GM04504 (cell line): ENCODE data around the gene HOXC10.

Experiments used
- DNase-seq: peaks from one replicate; pipeline ENCODE4 v3.0.0-alpha.2; 2012; ENCODE audit warnings: low read depth

Gene HOXC10

DNA sequence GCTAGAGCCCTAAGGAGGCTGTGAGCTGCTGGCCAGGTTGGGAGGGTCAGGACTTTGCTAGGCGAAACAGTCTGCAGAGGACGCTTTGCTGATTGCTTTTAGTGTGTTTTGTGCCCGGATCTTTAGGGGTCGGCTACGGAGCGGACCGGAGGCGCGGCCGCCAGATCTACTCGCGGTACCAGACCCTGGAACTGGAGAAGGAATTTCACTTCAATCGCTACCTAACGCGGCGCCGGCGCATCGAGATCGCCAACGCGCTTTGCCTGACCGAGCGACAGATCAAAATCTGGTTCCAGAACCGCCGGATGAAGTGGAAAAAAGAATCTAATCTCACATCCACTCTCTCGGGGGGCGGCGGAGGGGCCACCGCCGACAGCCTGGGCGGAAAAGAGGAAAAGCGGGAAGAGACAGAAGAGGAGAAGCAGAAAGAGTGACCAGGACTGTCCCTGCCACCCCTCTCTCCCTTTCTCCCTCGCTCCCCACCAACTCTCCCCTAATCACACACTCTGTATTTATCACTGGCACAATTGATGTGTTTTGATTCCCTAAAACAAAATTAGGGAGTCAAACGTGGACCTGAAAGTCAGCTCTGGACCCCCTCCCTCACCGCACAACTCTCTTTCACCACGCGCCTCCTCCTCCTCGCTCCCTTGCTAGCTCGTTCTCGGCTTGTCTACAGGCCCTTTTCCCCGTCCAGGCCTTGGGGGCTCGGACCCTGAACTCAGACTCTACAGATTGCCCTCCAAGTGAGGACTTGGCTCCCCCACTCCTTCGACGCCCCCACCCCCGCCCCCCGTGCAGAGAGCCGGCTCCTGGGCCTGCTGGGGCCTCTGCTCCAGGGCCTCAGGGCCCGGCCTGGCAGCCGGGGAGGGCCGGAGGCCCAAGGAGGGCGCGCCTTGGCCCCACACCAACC lies 44.8 kb downstream of the HOXC10 start:
- DNase-seq: no peak

DNA sequence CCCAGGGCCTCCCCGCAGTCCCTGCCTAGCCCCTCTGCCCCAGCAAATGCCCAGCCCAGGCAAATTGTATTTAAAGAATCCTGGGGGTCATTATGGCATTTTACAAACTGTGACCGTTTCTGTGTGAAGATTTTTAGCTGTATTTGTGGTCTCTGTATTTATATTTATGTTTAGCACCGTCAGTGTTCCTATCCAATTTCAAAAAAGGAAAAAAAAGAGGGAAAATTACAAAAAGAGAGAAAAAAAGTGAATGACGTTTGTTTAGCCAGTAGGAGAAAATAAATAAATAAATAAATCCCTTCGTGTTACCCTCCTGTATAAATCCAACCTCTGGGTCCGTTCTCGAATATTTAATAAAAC lies 45.5 kb downstream of the HOXC10 start:
- no peak for DNase-seq

DNA sequence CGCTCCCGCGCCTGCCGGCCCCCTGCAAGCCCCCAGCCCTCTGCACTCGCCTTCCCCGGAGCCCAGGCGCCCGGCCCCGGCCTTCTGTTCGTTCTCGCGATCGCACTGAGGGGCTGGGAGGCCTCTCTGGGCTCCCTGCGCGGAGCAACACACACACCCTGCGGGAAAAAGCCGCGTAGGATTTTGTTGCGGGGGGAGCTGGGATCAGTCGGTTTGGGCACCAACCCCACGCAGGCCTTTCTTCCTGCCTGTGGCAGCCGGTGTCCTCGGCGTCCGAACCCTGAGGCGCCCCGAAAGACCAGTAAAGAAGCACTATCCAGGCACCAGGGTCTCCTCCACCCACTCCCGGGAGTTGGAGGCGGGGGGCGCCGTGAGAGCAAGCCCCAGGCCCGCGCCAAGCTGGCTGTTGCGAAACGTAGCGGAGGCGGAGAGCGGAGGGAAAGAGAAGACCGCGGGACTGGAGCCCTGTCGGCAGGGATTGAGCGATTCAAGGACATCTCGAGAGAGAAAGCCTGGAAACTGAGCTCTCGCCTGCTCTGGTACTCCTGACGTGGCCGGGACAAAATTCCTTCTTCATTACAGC lies 46.0 kb downstream of the HOXC10 start:
- DNase-seq: no peak

DNA sequence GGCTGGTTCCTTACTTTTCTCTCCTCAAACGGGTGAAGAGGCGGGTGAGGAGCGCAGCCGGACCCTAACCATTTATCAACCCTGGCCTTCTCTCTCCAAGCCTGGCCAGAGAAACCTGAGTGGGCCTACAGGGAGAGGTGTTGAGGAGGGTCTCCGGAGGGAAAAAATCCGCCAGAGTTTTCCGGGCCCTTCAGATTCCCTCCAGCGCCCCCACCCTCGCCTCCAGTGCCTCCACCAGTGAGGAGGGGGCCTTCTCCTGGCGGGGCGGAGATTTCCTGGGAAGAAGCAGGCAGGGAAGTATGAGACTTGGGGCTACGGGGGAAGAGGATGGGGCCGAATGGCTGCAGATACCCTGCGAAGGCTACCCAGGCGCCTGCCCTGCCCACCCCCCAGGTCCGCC lies 46.5 kb downstream of the HOXC10 start:
- no peak for DNase-seq

DNA sequence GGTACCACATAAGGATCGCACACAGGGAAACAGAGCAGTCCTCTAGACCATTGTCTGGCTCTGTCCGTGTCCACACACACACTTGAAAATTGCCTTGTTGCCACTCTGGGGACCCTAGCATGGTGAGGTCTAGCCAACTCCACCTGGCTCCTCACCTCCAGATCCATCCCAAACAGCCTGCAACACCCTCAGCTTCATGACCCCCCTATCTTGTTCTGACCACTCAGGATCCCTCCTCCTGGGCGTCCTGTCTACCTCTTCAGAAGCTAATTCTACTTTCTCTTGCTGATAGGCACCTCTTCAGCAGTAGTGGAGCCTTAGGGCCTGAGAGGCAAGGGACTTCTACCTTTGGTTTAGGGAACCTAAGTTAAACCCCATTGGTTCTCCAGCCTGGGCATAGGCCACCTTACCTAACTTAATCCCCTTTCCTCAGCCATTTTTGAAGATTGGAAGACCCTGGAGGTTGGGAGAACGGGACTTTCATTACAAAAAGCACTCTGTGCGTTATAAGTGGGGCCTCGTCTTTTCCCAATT lies 47.2 kb downstream of the HOXC10 start:
- DNase-seq: no peak

DNA sequence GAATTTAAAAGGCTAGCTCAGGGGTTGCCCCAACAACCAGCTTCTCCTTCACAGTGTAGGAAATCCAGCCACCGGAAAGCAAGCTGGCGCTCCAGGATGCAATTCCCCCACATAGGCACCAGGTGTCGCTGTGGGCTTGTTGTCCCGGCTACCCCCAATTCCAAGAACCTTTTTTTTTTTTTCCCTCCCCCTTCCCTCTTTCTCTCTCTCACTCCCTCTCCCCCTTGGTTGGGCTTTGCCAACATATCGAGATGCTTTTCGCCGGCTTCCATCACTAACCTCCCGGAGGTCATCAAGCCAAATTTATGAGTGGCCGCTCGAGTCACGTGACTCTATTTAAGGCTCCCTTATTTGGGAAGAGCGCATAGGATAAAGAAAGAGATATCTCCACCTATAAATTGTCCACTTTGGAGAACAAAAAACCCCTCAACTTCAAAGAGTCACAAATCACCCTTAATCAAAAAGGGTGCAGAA lies 47.7 kb downstream of the HOXC10 start, which contains the start of gene HOXC5:
Gene HOXC5 (plus strand): TSS at position 424 of the 474 bp plus-strand sequence. CDS start 73 bp downstream, outside the sequence.
- no peak for DNase-seq

DNA sequence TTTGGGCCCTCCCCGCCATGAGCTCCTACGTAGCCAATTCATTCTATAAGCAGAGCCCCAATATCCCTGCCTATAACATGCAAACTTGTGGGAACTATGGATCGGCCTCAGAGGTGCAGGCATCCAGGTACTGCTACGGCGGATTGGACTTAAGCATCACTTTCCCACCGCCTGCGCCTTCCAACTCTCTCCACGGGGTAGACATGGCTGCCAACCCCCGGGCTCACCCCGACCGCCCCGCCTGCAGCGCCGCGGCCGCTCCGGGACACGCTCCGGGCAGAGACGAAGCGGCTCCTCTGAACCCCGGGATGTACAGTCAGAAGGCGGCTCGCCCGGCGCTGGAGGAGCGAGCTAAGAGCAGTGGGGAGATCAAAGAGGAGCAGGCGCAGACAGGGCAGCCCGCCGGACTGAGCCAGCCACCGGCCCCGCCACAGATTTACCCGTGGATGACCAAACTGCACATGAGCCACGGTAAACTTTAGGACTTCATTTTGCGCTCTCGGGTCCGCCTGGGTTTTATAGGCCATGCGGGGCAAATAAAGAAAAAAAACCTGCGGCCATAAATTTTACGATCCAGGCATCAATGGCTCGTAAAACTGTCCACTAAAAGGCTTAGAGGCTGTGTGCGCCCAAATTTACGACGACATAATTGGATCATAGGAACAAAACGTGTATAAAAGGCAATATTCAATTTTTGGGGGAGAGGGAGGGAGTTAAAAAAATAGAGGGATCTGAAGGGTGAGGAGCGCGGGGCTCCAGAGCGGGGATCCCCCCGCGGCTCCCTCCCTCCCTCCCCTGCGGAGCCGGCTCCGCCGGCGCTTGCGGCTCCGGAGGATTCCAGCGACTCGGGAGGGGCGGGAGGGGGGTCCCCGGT lies 48.4 kb downstream of the HOXC10 start:
- peak; percentile 87 for DNase-seq

DNA sequence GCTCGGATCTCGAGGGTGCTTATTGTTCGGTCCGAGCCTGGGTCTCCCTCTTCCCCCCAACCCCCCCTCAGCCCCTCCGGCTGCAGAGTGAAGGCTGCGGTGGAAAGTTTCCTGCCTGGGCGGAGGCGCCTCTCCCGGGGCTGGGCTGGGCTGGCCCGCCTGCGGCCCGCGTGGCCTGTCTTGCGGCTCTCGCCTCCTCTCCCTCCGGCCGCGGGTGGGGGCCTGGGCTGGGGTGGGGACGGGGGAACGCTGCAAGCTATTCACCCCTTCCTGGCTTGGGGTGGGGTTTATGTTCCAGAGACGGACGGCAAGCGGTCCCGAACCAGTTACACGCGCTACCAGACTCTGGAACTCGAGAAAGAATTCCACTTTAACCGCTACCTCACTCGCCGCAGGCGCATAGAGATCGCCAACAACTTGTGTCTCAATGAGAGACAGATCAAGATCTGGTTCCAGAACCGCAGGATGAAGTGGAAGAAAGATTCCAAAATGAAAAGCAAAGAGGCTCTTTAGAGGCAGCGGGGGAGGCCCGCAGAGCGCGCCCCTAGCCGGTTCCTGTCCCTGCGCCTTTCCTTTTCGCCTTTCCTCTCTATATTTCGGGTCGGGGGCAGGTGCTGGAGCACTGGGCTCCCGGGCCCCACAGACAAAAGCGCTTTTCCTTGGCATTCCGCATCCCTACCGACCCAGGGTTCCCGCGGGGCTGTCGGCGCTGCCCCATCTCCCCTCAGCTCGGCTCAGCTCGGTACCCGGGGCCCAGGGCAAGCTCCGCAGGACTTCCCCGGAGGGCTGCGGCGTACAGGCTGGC lies 49.2 kb downstream of the HOXC10 start:
- no peak for DNase-seq

DNA sequence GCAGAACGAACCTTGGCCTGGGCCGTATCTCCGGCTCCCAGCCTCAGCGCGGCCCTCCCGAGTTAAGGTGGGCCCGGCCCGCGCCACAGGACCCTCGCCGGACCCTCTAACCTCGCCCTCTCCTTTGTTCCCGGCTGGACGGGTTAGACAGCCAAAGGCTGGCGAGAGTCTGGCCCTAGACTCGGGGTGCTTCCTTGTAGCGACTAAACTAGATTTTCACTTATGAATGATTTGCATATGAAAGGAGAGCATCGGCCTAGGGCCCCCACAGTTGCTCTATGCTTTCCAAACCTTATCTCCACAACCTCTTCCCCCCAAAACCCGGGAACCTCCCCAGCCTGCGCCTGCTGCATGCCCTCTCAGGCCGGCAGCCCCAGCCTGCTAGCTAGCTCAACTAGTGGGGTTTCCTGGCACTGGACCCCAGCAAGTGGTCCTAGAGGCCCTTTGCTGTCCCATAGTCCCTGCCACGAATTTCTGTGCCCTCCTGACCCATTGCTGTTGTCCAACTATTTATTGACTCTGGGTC lies 49.9 kb downstream of the HOXC10 start:
- DNase-seq: no peak

DNA sequence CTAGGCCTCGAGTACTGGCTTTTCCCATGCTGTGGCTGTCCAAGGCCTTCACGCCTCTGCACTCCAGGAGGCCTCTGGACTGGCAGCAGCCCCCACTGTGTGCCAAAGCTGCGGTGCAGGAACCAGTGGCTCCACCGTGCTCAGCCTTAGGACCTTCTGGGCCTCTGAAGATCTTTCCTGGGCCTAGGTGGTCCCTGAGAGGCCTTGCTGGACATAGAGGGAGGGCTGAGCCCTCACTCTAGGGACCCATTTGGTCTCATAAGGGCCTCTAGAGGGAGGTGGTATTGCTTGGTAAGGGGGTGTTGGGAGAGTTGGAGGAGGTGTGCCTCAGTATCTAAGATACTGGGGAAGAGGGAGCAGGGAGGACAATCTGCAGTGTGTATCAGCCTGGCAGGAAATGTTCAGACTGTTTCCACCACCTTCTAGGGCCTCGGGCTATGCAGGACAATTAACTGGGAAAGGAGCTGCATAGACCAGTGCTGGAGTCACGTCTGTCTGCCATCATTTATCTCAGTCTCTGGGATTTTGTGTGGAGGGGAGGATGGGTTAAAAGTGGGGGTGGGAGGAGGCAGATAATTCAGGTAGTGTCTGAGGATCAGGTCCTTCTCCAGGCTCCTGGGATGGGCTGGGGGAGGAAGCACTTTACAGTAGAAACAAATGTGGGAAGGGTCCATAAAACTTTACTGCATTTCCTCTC lies 50.8 kb downstream of the HOXC10 start:
- DNase-seq: no peak

DNA sequence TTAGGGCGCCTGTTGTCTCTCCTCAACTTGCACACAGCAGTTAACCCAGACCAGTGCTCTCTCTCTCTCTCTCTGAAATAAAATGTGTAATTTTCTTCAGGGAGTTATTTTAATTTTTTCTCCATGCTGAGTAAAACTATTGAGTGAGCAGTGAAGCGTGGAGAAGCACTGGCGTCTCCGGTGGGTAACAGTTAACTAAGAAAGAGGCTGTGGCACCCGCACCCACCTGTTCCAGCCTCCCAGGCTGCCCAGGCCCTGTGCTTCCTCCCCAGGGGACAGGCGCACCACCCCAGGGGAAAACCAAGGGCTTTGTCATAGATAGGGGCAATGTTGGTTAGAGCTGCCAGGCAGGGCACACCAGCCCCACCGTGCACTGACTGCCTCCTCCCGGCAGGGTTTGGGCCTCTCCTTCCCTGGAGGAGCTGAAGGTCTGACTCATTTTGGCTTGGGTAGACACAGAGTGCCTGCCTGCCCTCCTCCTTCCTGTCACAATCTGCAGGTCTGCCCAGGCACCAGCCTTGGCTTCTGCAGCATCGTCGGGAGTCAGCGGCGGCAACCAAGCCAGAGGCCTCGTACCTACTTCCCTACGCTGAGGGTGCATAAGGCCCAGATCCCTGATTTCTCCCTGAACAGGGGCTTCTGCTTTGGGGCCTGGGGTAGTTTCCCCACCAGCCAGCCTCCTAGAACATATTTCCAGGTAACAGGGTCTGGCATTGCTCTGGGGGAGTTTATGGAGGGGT lies 51.8 kb downstream of the HOXC10 start:
- no peak for DNase-seq

DNA sequence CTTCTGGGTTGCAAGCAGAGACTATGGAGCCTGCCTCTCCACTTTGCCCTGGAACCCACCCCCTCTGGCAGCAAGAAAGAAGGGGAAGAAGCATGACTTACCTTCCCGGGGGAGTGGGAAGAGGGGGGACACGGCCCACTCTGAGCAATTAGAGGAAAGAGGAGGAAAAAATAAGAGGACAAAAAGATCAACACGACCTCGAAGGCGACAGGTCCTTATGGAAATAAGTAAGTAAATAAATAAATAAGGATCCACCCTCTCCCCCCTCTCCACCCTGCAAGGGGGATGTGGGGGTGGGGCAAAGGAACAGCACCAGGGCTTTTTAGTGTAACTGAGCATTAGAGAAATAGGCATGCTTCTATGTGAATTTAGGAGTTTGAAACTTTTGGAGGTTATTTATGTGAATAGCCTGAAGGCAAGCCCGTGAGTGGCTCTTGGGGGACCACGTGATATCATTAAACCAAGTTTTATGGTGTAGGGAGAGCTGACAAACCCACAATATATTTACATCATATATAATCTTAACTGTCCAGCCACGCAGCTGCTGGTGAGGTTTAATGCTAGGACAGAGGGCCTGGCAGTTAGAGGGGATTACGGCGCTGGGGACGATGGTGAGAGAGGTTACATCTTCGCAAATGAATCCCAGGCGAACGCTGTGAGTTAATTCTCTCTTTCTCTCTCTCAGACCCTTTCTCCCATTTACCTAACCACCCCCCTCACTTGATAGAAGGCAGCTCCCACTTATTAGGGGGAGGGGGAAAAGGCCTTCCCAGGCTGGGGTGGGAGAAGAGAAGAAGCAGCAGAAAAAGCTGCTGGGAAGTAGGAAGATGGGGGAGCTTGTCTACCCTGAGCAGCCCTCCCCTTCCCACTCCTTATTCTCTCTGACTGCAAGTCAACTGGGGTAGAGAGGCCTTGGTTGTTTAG lies 52.7 kb downstream of the HOXC10 start:
- DNase-seq: no peak

DNA sequence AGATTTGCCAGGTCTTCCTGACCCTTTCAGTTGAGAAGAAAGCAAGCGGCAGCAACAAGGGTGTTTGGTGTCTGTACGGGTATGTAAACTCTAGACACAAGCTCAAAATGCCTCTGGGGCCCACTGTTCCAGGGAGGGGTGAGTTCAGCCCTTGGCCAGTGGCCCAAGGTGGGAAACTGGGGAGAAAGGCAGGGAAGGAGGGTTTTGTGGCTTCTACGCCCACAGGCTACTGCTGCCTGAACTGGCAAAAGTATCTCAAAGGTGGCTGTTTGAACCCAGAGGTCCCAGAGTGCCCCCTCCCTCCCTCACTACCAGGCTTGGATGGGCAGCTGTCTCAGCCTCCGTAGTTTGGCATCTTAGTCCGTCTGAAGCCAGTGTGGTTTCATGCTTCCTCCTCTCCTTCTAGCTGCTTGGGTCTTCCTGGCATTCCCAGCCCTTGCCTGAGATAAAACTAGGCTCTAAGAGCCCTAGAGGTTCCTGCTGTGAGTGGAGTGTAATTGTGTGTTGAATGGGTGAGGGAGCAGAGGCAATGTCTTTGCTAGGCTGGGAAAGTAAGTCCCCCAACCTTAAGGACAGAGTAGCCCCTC lies 53.4 kb downstream of the HOXC10 start:
- DNase-seq: no peak

DNA sequence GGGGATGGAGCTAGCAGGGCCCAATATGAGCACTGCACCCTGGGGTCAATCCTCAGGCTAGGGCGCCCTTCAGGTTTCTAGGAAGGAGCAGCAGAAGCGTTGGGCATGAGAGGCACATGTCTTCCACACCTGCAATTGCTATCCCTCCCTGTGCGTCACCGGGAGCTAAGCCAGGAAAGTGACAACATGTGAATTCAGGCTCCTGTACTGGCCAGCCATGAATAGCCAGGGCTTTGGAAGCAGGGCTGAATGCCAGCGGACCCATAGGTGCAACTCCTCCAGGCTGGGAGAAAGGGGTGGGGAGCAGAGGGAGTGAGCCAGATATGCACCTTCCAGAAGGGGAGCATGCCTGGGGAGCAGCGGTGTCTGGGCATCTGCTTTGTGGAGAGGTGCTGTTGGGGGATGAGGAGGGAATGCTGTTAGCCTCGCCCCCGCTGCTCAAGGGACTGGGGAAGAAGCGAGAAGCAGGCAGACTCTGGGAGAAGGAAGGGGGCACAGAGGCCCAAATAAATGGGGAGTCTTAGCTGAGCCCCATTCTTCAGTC lies 54.0 kb downstream of the HOXC10 start:
- DNase-seq: no peak

DNA sequence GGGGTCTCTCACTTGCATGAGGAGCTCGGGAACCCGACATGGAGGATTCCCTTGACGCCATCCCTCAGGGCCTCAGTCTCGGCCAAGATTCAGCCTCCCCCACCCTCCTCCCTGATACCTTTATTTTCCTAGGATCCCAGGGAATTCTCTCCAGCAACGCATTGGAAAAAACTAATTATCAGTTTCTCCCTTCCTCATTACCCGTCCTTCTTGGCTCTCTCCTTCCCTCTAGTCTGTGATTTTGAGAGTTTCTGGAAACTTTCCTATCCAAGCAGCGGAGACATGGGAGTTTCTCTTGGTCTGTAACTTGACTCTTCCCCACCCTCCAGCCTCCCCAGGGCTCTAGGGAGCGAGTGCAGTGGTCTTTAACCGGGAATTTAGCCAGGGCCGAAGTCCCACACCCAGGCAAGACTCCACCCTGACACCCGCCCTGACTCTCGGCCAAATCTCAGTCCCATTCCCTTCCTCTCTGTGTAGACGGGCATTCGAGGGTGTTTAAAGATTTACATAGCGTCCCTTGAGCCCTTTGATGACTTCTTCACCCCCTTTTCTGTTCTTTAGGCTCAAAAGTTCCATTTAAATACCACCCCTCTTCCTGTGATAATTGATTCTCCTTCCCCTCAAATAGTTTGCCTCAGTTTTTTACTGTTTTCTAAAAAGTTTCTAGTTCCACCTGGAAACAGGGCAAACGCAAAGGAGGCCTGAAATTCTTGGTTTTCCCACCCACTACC lies 54.6 kb downstream of the HOXC10 start:
- DNase-seq: no peak
